NCI-H1092 (cell line): Measurements from ENCODE around the gene PDE6B.
"Not testable (repeated sequence)": the region's sequence is repeated elsewhere in the genome, so short reads cannot be mapped to it uniquely, and the experiment has no call there.

ENCODE experiments used
- DNase-seq: peaks from one replicate; lab custom pipeline; 2025; lab: John Stamatoyannopoulos, UW

Gene PDE6B

DNA sequence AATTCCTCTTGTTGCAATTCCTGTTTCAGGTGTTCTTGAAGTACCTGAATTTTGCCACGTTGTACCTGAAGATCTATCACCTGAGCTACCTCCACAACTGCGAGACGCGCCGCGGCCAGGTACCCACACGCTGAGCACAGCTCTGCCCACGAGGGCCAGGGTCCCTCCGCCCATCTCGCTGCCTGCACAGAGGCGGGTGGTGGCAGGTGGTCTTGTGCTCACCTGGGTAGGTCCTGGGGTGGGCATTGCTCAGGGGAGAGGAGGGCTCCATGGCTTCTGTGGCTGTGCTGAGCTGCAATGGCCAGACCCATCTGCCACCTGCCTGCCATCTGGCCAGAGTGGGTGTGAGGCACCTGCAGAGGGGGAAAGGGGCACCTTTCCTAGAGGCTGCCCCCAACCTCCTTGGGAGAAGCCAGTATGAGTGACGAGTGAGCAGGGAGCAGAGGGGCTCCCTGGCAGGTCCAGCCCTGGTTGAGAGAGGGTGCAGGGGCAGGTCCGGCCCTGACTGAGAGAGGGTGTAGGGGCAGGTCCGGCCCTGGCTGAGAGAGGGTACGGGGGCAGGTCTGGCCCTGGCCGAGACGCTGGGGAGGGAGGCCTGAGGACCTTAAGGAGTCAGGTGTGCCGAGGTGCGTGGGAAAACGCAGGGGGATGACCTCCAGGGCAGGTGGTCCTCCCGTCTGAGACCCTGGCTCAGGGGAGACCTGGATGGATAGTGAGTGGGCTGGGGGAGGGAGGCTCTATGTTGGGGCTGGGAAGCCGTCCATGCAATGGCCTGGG lies 10.7 kb downstream of the PDE6B start:
- no peak for DNase-seq

GRCh38 chr4:636628-637159 lies 11.3 kb downstream of the PDE6B start:
- no peak for DNase-seq

DNA sequence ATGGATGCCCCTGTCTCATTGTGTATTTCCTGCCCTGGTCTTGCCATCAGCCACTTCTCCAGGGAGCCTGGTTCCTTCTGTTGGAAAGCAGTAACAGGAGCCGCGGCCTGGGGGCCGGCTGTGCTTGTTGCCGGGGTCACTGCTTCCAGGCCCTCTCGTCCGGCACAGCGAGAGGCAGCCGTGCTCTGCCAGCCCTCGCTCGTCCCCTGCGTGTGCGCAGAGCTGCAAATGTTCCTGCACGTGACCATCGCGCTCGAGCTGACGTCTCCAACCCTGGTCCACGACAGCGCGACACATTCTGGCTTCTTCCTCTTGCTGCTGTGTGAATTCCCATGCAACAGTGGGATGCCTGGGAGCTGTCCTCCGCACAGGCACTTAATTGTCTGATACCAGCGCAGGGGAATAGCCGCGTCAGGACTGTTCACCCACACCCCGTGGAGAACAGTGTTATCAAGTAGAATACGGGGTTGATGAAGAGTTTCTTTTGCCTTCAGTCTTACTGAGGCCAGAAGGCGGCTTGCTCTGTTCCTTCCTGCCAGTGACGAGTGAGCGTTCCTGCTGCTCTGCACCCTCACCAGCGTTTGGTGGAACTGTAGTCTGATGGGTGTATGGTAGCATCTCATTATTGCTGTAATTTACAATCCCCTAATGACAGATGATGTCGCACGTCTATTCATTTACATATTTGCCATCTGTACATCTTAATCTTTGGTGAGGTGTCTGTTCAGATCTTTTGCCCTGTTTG lies 12.3 kb downstream of the PDE6B start:
- no peak for DNase-seq

DNA sequence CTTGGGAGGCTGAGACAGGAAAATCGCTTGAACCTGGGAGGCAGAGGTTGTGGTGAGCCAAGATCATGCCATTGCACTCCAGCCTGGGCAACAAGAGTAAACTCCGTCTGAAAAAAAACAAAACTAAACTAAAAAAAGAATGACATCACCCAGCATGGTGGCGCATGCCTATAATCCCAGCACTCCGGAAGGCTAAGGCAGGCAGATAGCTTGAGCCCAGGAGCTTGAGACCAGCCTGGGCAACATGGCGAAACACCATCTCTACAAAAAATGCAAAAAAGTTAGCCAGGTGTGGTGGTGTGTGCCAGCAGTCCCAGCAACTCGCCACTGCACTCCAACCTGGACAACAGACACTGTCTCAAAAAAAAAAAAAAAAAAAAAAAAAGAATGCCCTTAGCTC lies 17.0 kb downstream of the PDE6B start:
- DNase-seq: not testable (repeated sequence)

- DNase-seq: no peak
Observed at GRCh38 chr4:646460-646859, 21.1 kb downstream of the PDE6B start.

DNA sequence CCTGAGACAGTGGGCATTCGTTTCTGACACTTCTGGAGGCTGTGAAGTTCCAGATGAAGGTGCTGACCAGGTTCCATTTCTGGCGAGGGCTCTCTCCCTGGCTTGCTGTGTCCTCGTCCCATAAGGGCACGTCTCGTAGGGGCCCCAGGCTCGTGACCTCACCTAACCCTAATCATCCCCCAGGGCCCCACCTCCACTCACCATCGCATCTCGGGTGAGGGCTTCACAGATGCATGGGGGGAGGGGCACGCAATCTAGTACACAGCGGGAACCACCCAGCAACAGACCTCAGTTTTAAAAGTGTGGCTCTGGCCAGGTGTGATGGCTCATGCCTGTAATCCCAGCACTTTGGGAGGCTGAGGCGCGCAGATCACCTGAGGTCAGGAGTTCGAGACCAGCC lies 22.1 kb downstream of the PDE6B start:
- no peak for DNase-seq

GRCh38 chr4:648579-649292 lies 23.4 kb downstream of the PDE6B start:
- DNase-seq: no peak

- DNase-seq: no peak
Observed at GRCh38 chr4:649293-649625, 23.9 kb downstream of the PDE6B start.

- DNase-seq: no peak
Observed at GRCh38 chr4:649751-650310, 24.5 kb downstream of the PDE6B start.

DNA sequence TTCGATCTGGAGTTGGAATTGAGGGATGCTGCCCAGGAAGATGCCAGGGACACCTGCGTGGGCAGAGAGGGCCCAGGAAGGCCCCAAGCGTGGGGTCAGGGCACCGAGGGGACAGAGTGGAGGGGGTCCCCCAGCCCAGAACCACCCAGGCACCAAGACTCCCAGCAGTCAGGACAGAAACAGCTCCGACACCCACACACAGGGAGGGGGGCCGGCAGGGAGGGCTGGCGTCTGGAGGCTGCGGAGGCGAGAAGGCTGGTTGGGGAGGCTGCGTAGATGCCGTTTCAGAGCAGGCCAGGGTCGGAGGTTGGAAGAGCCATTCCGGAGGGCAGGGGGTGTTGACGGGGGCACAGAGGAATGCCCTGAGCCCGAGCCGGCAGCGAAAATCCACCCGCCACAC lies 25.1 kb downstream of the PDE6B start:
- DNase-seq: no peak

GRCh38 chr4:650951-651883 lies 25.8 kb downstream of the PDE6B start:
- DNase-seq: peak; percentile 55

DNA sequence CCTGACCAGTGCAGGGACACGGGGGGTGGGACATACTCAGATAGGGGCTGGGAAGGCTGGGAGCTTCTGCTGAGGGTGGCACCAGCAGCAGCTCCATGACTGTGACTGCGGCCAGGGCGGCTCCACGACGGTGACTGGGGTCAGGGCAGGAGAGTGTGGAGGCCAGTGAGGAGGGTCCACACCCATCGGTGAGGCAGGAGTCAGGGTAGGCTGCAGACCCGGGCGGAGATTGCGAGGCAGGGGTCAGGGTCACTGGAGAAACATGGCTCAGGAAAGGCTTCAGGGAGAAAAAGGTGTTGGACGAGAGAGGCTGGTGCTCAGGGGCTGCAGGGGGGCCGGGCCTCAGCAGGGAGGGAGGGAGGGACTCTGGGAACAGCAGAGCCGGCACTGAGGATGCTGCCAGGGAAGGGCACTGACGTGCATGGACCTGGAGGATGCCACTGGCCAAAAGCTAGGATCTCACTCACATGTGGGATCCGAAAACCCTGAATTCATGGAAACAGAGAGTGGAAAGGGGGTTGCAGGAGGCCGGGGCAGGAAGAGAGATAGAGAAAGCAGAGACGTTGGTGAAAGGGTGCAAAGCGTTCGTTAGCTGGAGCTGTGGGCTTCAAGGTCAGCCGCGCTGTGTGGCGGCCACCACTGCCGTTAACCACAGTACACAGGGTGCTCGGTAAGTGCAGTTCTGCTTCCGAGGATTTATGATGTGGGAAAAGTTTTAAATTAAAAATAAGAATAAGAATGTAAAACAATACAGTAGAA lies 26.7 kb downstream of the PDE6B start:
- no peak for DNase-seq

DNA sequence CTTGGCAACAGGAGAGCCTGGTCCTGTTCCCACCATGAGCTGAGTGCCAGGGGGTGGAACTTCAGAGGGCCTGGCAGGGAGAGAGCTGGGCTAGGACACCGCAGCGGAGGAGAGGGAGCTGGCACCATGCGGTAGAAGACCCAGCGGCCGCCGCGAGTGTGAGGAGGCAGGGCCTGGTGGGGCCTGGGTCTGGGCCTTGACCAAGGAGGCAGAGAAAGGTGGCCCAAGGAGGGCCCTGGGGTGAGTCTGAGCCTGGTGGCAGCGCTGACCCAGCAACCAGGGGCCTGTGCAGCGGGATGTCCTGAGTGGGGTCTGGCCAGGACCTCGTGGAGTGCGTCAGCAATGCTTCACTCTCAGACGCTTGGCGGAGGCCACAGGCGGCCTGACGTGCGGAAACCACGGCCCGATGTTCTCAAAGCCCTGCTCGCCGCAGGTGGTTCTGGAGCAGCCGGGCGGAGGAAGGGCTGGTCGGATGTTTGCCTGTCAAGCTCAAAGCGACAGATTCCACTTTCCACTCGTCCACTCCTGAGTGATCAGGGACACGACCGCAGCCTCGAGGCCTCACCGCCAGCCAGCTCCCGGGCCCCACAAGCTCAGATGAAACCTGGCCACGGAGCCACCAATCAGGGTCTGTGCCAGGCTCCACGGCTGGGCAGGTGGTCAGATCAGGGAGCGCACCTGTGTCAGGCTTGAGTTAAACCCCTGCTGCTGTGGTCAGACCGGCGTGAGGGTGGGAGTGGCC lies 27.9 kb downstream of the PDE6B start:
- DNase-seq: no peak

GRCh38 chr4:653831-654502 lies 28.6 kb downstream of the PDE6B start:
- DNase-seq: no peak

GRCh38 chr4:654503-654845 lies 29.1 kb downstream of the PDE6B start:
- DNase-seq: no peak

DNA sequence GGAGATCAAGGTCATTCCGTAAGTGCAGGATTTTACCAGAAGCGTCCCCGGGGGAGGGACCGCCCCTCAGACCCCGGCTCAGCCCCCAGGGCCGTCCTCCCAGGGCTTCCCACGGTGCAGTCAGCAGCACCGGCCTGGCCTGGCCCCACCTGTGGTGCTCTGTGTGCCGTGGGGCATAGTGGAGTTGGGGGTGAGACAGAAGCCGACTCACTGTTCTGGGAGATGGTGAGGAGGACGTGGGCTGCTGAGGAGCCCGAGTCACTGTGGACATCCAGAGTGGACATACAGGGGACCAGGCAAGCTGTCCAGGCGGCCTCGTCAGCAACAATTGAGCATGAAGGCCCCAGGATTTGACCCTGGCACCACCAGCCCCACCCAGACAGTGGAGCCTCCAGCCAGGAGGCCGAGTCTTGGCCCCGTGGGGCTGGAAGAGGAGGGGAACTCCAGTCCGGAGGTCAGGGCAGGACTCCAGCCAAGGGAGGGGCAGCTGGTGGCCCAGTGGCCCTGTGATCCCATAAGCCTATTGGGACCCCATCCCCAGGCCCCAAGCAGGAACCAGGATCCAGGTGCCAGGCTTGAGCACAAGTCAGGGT lies 29.6 kb downstream of the PDE6B start:
- DNase-seq: no peak

- no peak for DNase-seq
Observed at GRCh38 chr4:655464-656151, 30.2 kb downstream of the PDE6B start.
